ENCODE measurements around the gene GMDS.

- TF ChIP-seq CTCF (conservative IDR thresholded peaks at IDR 0.05 in 1 of 2, IDR thresholded peaks at IDR 0.05 in 1 of 2; ENCODE audit: extremely low read depth in 1 of 2, insufficient read depth in 1 of 2, low read depth in 1 of 2, low read length in 2 of 2): no peak
- TF ChIP-seq EZH2 (IDR thresholded peaks at IDR 0.05; ENCODE audit: borderline replicate concordance, low read length): no peak
Measured at GRCh38 chr6:2094642-2095041, 150.8 kb downstream of the GMDS start.
